ENCODE results near the gene USP22. TPM values are rescaled to one million over a fixed set of nuclear protein-coding genes. Genes with fewer than 3 reads are reported as not detected.
"Not testable (repeated sequence)": the region's sequence is repeated elsewhere in the genome, so short reads cannot be mapped to it uniquely, and the experiment has no call there.

Gene USP22
- polyA plus RNA-seq, 1 experiment: 288 TPM

GRCh38 chr17:21061971-21062526, 19.2 kb upstream of the USP22 start:
- Histone ChIP-seq H3K9me3 (ENCODE audit: control insufficient read depth, insufficient read depth, low read length) (no peaks in the 10 kb centered on the region), H3K27ac (ENCODE audit: low read depth, low read length) (no peak overlapping the region), H3K4me3 (ENCODE audit: low read depth, low read length) (no peak overlapping the region), H3K27me3 (ENCODE audit: control insufficient read depth, insufficient read depth, low read length) (peaks cover 15% of the 10 kb centered on the region)
- no peak for TF ChIP-seq CTCF (IDR thresholded peaks at IDR 0.05; ENCODE audit: low read depth, low read length)
- CTCF ChIA-PET: no interaction called here
- DNase-seq (ENCODE audit: low read depth, low spot score): no peak
- POLR2A ChIA-PET: no interaction called here

GRCh38 chr17:21061158-21061835, 18.5 kb upstream of the USP22 start:
- TF ChIP-seq CTCF (IDR thresholded peaks at IDR 0.05; ENCODE audit: low read depth, low read length): no peak
- H3K4me3 ChIP-seq (ENCODE audit: low read depth, low read length): no peak overlapping the region
- H3K27ac ChIP-seq (ENCODE audit: low read depth, low read length): no peak overlapping the region
- ChIA-PET POLR2A (interaction anchor here (0.6 to 2.0 kb wide), 2 partner anchors 18 to 61 kb away, joined by 3 to 7 read pairs; partner anchors contain the start of gene USP22), CTCF (no interaction called here)
- H3K27me3 ChIP-seq (ENCODE audit: control insufficient read depth, insufficient read depth, low read length): peaks cover 15% of the 10 kb centered on the region
- DNase-seq (ENCODE audit: low read depth, low spot score): no peak
- no peaks in the 10 kb centered on the region for H3K9me3 ChIP-seq (ENCODE audit: control insufficient read depth, insufficient read depth, low read length)

GRCh38 chr17:21059761-21060160, 16.9 kb upstream of the USP22 start:
- POLR2A ChIA-PET: interaction anchor here (0.6 to 2.0 kb wide), 2 partner anchors 17 to 43 kb away, joined by 3 to 7 read pairs; partner anchors contain the start of gene USP22
- H3K9me3 ChIP-seq (ENCODE audit: control insufficient read depth, insufficient read depth, low read length): no peaks in the 10 kb centered on the region
- CTCF ChIA-PET: interaction anchor here (0.6 to 1.7 kb wide), 5 partner anchors 9 to 347 kb away, joined by 3 to 6 read pairs (median 4); no protein-coding TSS in a partner anchor
- no peak for DNase-seq (ENCODE audit: low read depth, low spot score)
- no peak overlapping the region for H3K27ac ChIP-seq (ENCODE audit: low read depth, low read length)
- H3K27me3 ChIP-seq (ENCODE audit: control insufficient read depth, insufficient read depth, low read length): peaks cover 15% of the 10 kb centered on the region
- no peak for TF ChIP-seq CTCF (IDR thresholded peaks at IDR 0.05; ENCODE audit: low read depth, low read length)
- no peak overlapping the region for H3K4me3 ChIP-seq (ENCODE audit: low read depth, low read length)

GRCh38 chr17:21058098-21058893, 15.5 kb upstream of the USP22 start:
- DNase-seq (ENCODE audit: low read depth, low spot score): no peak
- Histone ChIP-seq H3K9me3 (ENCODE audit: control insufficient read depth, insufficient read depth, low read length) (no peaks in the 10 kb centered on the region), H3K27ac (ENCODE audit: low read depth, low read length) (no peak overlapping the region), H3K4me3 (ENCODE audit: low read depth, low read length) (no peak overlapping the region), H3K27me3 (ENCODE audit: control insufficient read depth, insufficient read depth, low read length) (peaks cover 13% of the 10 kb centered on the region)
- peak; percentile 40 for TF ChIP-seq CTCF (IDR thresholded peaks at IDR 0.05; ENCODE audit: low read depth, low read length)
- ChIA-PET CTCF (interaction anchor here (0.7 to 1.0 kb wide), 3 partner anchors 18 to 455 kb away, joined by 3 read pairs; no protein-coding TSS in a partner anchor), POLR2A (no interaction called here)

GRCh38 chr17:21053056-21053455, 10.2 kb upstream of the USP22 start:
- ChIA-PET POLR2A (interaction anchor here (1.4 kb wide), 1 partner anchor 10 kb away, joined by 5 read pairs; the partner anchor contains the start of gene USP22), CTCF (interaction anchor here (1.9 to 2.7 kb wide), 2 partner anchors 10 to 67 kb away, joined by 10 to 18 read pairs; partner anchors contain the start of gene USP22)
- not testable (repeated sequence) for DNase-seq (ENCODE audit: low read depth, low spot score); H3K27me3 ChIP-seq (ENCODE audit: control insufficient read depth, insufficient read depth, low read length); H3K27ac ChIP-seq (ENCODE audit: low read depth, low read length); H3K9me3 ChIP-seq (ENCODE audit: control insufficient read depth, insufficient read depth, low read length); H3K4me3 ChIP-seq (ENCODE audit: low read depth, low read length)
